ENCODE measurements around the gene CFAP46. TPM values are rescaled to one million over a fixed set of nuclear protein-coding genes. Genes with fewer than 3 reads are reported as not detected.

CFAP46 gene
- total RNA-seq, 3 donors from 2014 or later, result 0.78 to 1.0 TPM; not detected in 1

DNA sequence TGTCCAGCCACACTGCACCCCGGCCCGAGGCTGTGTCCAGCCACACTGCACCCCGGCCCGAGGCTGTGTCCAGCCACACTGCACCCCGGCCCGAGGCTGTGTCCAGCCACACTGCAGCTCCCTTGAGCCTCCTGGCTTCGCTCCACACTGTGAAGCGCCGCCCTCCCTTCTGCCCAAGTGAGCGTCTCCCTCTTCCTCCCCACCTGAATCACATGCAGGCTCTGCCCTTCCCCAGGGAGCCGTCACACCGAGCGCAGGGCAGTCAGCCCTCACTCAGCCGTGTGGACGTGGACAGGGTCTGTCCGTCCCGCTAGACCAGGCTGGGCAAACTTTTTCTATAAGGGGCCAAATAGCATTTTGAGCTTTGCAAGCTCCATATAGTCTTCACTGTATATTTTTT lies 27.6 kb downstream of the CFAP46 start:
- H3K9me3 ChIP-seq, result no peaks in the 10 kb centered on the region
- no peak overlapping the region for H3K4me3 ChIP-seq
- no peak for TF ChIP-seq CTCF (IDR thresholded peaks at IDR 0.05)
- H3K4me1 ChIP-seq (ENCODE audit: low read depth), result no peaks in the 10 kb centered on the region
- intact Hi-C loops (cut with DNase I, micrococcal nuclease), result no loop called here
- ATAC-seq (no peak), DNase-seq (no peak)
- H3K36me3 ChIP-seq (ENCODE audit: low read depth), result no peaks in the 10 kb centered on the region

- Histone ChIP-seq H3K9me3 (no peaks in the 10 kb centered on the region), H3K36me3 (ENCODE audit: low read depth) (no peaks in the 10 kb centered on the region), H3K4me3 (no peak overlapping the region), H3K4me1 (ENCODE audit: low read depth) (no peaks in the 10 kb centered on the region)
- ATAC-seq (no peak), DNase-seq (no peak)
- intact Hi-C loops (cut with DNase I, micrococcal nuclease), result no loop called here
- no peak for TF ChIP-seq CTCF (IDR thresholded peaks at IDR 0.05)
Observed at GRCh38 chr10:132913559-132914115, 28.7 kb downstream of the CFAP46 start.

GRCh38 chr10:132912713-132913558 lies 29.4 kb downstream of the CFAP46 start:
- no peaks in the 10 kb centered on the region for H3K4me1 ChIP-seq (ENCODE audit: low read depth)
- no peak overlapping the region for H3K4me3 ChIP-seq
- no peaks in the 10 kb centered on the region for H3K9me3 ChIP-seq
- intact Hi-C loops (cut with DNase I, micrococcal nuclease), result no loop called here
- no peak for TF ChIP-seq CTCF (IDR thresholded peaks at IDR 0.05)
- ATAC-seq, result peak; percentile 36
- peak in 1 of 3 donors; percentile 61 for DNase-seq
- no peaks in the 10 kb centered on the region for H3K36me3 ChIP-seq (ENCODE audit: low read depth)

- no peak for TF ChIP-seq CTCF (IDR thresholded peaks at IDR 0.05)
Observed at GRCh38 chr10:132912225-132912712, 30.1 kb downstream of the CFAP46 start.

GRCh38 chr10:132911786-132912097 lies 30.6 kb downstream of the CFAP46 start:
- TF ChIP-seq CTCF (IDR thresholded peaks at IDR 0.05), result no peak

More at GRCh38 chr10:132912225-132912712, 30.1 kb downstream of the CFAP46 start:
- ATAC-seq (no peak), DNase-seq (no peak)
- Histone ChIP-seq H3K4me3 (no peak overlapping the region), H3K36me3 (ENCODE audit: low read depth) (no peaks in the 10 kb centered on the region), H3K9me3 (no peaks in the 10 kb centered on the region), H3K4me1 (ENCODE audit: low read depth) (no peaks in the 10 kb centered on the region)
- intact Hi-C loops (cut with DNase I, micrococcal nuclease), result no loop called here

More at GRCh38 chr10:132911786-132912097, 30.6 kb downstream of the CFAP46 start:
- no peak for DNase-seq
- Histone ChIP-seq H3K4me3 (no peak overlapping the region), H3K36me3 (ENCODE audit: low read depth) (no peaks in the 10 kb centered on the region), H3K9me3 (no peaks in the 10 kb centered on the region), H3K4me1 (ENCODE audit: low read depth) (no peaks in the 10 kb centered on the region)
- intact Hi-C loops (cut with DNase I, micrococcal nuclease), result no loop called here
- no peak for ATAC-seq

All from mucosa of descending colon (tissue), 3 donors.